ENCODE measurements around the gene AGMO. TPM values are rescaled to one million over a fixed set of nuclear protein-coding genes. Genes with fewer than 3 reads are reported as not detected.

Gene AGMO
- total and polyA plus RNA-seq, 12 donors: 0.12 to 0.70 (median 0.40) TPM

DNA sequence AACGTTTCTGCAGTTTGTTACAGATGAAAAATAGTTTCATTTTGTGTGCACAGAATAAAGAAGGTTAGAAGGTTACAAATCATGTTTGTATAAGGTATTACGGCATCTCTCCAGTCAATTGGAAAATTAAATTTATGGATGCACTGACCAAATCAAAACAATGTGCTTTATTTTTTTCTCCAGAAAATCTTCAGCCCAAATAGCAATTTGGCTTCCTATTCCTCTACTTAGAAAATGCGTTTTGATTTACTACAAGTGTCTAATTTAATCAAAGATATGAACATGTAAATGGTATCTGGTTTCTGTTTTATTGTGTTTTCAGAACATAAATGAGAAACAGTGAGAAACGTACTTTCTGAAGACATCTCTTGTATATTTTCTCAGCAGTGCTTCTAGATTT lies 63.4 kb downstream of the AGMO start:
- H3K36me3 ChIP-seq: no peaks in the 10 kb centered on the region
- no peak overlapping the region for H3K4me3 ChIP-seq
- TF ChIP-seq, protein P1, sequence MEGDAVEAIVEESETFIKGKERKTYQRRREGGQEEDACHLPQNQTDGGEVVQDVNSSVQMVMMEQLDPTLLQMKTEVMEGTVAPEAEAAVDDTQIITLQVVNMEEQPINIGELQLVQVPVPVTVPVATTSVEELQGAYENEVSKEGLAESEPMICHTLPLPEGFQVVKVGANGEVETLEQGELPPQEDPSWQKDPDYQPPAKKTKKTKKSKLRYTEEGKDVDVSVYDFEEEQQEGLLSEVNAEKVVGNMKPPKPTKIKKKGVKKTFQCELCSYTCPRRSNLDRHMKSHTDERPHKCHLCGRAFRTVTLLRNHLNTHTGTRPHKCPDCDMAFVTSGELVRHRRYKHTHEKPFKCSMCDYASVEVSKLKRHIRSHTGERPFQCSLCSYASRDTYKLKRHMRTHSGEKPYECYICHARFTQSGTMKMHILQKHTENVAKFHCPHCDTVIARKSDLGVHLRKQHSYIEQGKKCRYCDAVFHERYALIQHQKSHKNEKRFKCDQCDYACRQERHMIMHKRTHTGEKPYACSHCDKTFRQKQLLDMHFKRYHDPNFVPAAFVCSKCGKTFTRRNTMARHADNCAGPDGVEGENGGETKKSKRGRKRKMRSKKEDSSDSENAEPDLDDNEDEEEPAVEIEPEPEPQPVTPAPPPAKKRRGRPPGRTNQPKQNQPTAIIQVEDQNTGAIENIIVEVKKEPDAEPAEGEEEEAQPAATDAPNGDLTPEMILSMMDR (IDR thresholded peaks at IDR 0.05): no peak
- H3K27ac ChIP-seq: no peak overlapping the region
- ATAC-seq (no peak), DNase-seq (no peak)
- H3K9me3 ChIP-seq: no peaks in the 10 kb centered on the region
- no peaks in the 10 kb centered on the region for H3K4me1 ChIP-seq
- no peaks in the 10 kb centered on the region for H3K27me3 ChIP-seq
- intact Hi-C loops (cut with DNase I): no loop called here
- 73 to 83% methylated on average over 4 of the region's 4 CpGs for WGBS, 2 donors

DNA sequence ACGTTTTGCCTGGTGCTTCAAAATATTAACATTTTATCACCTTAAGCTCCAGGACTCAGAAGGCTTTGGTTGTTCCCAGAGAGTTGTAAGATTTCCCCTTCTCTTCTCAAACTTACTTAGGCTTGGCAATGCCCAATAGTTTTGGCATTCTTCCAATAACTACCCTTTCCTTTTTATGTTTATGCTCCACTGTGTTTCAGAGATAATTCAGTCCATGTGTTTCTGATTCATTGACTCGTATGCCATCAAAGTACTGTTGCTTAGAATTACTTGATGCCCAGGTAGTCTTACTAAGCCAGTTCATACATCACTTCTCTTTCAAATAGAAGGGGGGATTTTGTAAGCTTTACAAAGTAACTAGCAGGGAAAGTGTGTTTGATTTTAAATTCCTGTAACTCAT lies 66.6 kb downstream of the AGMO start:
- H3K9me3 ChIP-seq: no peaks in the 10 kb centered on the region
- TF ChIP-seq, protein P1 (IDR thresholded peaks at IDR 0.05): no peak
- intact Hi-C loops (cut with DNase I): no loop called here
- no peaks in the 10 kb centered on the region for H3K36me3 ChIP-seq
- no peak overlapping the region for H3K4me3 ChIP-seq
- no peaks in the 10 kb centered on the region for H3K27me3 ChIP-seq
- ATAC-seq (no peak), DNase-seq (no peak)
- WGBS, 2 donors: 85 to 86% methylated on average over 2 of the region's 2 CpGs
- no peak overlapping the region for H3K27ac ChIP-seq
- H3K4me1 ChIP-seq: no peaks in the 10 kb centered on the region

GRCh38 chr7:15494711-15495110 lies 67.1 kb downstream of the AGMO start:
- no peak for DNase-seq
- H3K27ac ChIP-seq: no peak overlapping the region
- no peaks in the 10 kb centered on the region for H3K9me3 ChIP-seq
- whole genome bisulfite sequencing, 2 donors: 71 to 97% methylated on average over 2 of the region's 2 CpGs
- H3K4me3 ChIP-seq: no peak overlapping the region
- ATAC-seq: no peak
- no peaks in the 10 kb centered on the region for H3K36me3 ChIP-seq
- TF ChIP-seq, protein P1 (IDR thresholded peaks at IDR 0.05): no peak
- H3K27me3 ChIP-seq: no peaks in the 10 kb centered on the region
- intact Hi-C loops (cut with DNase I): no loop called here
- H3K4me1 ChIP-seq: peaks cover 0 to 3% (median 0%) of the 10 kb centered on the region in 9 donors

DNA sequence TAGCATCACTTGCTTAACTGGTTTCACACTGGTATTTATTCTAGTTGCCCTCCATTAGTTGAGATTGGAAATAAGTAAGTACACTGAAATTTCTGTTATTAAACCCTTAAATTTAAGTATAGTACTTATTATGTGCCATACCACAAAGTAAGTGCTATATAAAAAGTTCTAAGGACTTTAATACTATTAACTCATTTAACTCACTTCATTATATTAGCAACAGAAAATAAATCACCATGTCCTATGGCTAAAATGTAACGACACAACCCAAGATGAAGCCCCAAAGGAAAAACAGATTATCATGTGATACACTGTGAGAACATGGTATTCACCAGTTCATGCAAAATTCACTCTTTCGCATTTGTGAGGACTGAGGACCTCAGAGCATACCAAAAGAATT lies 70.5 kb downstream of the AGMO start:
- intact Hi-C loops (cut with DNase I): no loop called here
- Histone ChIP-seq H3K4me3 (no peak overlapping the region), H3K9me3 (no peaks in the 10 kb centered on the region), H3K36me3 (no peaks in the 10 kb centered on the region), H3K4me1 (peaks cover 0 to 9% (median 0%) of the 10 kb centered on the region in 9 donors), H3K27me3 (no peaks in the 10 kb centered on the region), H3K27ac (no peak overlapping the region)
- TF ChIP-seq, protein P1 (IDR thresholded peaks at IDR 0.05): no peak
- no peak for DNase-seq
- ATAC-seq: no peak
- WGBS, 2 donors: 67 to 94% methylated on average over 2 of the region's 2 CpGs

Measured in heart right ventricle (tissue), 16 donors.